Panc1 (cell line): Measurements from ENCODE around the gene SYPL2. TPM values are rescaled to one million over a fixed set of nuclear protein-coding genes. Genes with fewer than 3 reads are reported as not detected.

Source experiments
- ATAC-seq: fragments of 200-7000 bp; cut with Tn5 transposase; 2 replicates; pipeline ENCODE4 v1.9.1; 2020; ENCODE audit warnings: mild to moderate bottlenecking, moderate library complexity
- BruUV-seq: library from RNA; stranded (reverse); fragments of 400-500 nt; replicated peaks from 2 replicates; lab custom pipeline; 2021; lab: Mats Ljungman, UMichigan
- CTCF ChIA-PET: fragments of 300-600 bp; sonication (Branson Sonifier 250); formaldehyde crosslinking; loops from one replicate; lab custom pipeline; 2022; ENCODE audit warnings: antibody characterized with exemption; lab: Charles Lee
- POLR2A ChIA-PET: fragments of 300-600 bp; sonication (Branson Sonifier 250); formaldehyde crosslinking; loops from one replicate; lab custom pipeline; 2022; ENCODE audit warnings: antibody characterized with exemption; lab: Charles Lee
- DNase-seq: peaks from one replicate; pipeline ENCODE4 v3.0.0-alpha.2; 2010; ENCODE audit warnings: low read depth, low spot score
- H3K27ac ChIP-seq: 2 replicates; pipeline ENCODE4 v1.5.1; 2011; ENCODE audit warnings: mild to moderate bottlenecking, low read length, inconsistent platforms
- H3K27me3 ChIP-seq: fragments of 200-500 bp; sonication (Bioruptor generic); 2 replicates; pipeline ENCODE4 v1.6.0; 2014; ENCODE audit warnings: low read length, inconsistent platforms; ENCODE audit not compliant: control insufficient read depth, insufficient read depth
- H3K36me3 ChIP-seq: fragments of 200-500 bp; sonication (Bioruptor generic); 2 replicates; pipeline ENCODE4 v1.5.1; 2014; ENCODE audit warnings: inconsistent platforms, mild to moderate bottlenecking, low read length, moderate library complexity; ENCODE audit not compliant: control insufficient read depth, insufficient read depth
- H3K4me1 ChIP-seq: 2 replicates; pipeline ENCODE4 v1.5.1; 2011; ENCODE audit warnings: inconsistent platforms, mild to moderate bottlenecking, low read length, moderate library complexity; ENCODE audit not compliant: control insufficient read depth, insufficient read depth
- H3K4me3 ChIP-seq, 2 experiments: 2 replicates each; pipeline ENCODE4 v1.5.1; 2011 to 2012; ENCODE audit warnings: low read depth in 2 of 2, low read length in 2 of 2, mild to moderate bottlenecking in 2 of 2, inconsistent platforms in 1 of 2, moderate library complexity in 1 of 2
- H3K9me3 ChIP-seq: fragments of 200-500 bp; sonication (Bioruptor generic); 2 replicates; pipeline ENCODE4 v1.5.1; 2014; ENCODE audit warnings: low read depth, mild to moderate bottlenecking, inconsistent platforms, low read length, moderate library complexity; ENCODE audit not compliant: control insufficient read depth, insufficient read depth
- CTCF ChIP-seq: fragments of 450-650 bp; IDR thresholded peaks from 2 replicates; pipeline ENCODE4 v1.5.1; 2017; ENCODE audit warnings: mild to moderate bottlenecking
- POLR2AphosphoS5 ChIP-seq: IDR thresholded peaks from 2 replicates; pipeline ENCODE4 v1.6.1; 2012; ENCODE audit warnings: mild to moderate bottlenecking, low read depth, low read length, moderate library complexity
- REST ChIP-seq, 2 experiments: IDR thresholded peaks; 2 replicates each; pipeline ENCODE4 v1.6.1; 2011 to 2012; ENCODE audit warnings: low read depth in 2 of 2, control low read depth in 1 of 2, low read length in 1 of 2, mild to moderate bottlenecking in 1 of 2, moderate library complexity in 1 of 2; ENCODE audit not compliant: insufficient read depth in 1 of 2
- SIN3A ChIP-seq: IDR thresholded peaks from 2 replicates; pipeline ENCODE4 v1.6.1; 2012; ENCODE audit warnings: low read depth, mild to moderate bottlenecking, low read length, moderate library complexity, borderline replicate concordance; ENCODE audit not compliant: insufficient read depth
- TCF7L2 ChIP-seq: IDR thresholded peaks from 2 replicates; pipeline ENCODE4 v1.6.1; 2011; ENCODE audit warnings: mild to moderate bottlenecking, low read depth, low read length, inconsistent platforms
- in situ Hi-C: cut with HindIII; loops from 2 replicates; pipeline ENCODE4 v1.10.0; 2016; ENCODE audit warnings: low sequenced_read_pairs, low pct_unique_long_range_greater_than_20kb
- intact Hi-C: fragments of 100-400 bp; cut with micrococcal nuclease; formaldehyde crosslinking; loops from one replicate; pipeline ENCODE4 v1.10.0; 2022; ENCODE audit not compliant: unreplicated experiment
- total RNA-seq: library from RNA; stranded (reverse); gene quantifications from one replicate; pipeline ENCODE4 v1.2.1, GENCODE V29; 2021; ENCODE audit not compliant: unreplicated experiment

Gene SYPL2
- total RNA-seq, 1 experiment from 2014 or later = 0.74 TPM

- Histone ChIP-seq H3K27me3 (no peaks in the 10 kb centered on the region), H3K36me3 (no peaks in the 10 kb centered on the region), H3K4me1 (no peaks in the 10 kb centered on the region), H3K9me3 (no peaks in the 10 kb centered on the region), H3K4me3 (no peak overlapping the region), H3K27ac (no peak overlapping the region)
- no peak for TF ChIP-seq SIN3A
- no peak for TF ChIP-seq REST (IDR thresholded peaks at IDR 0.05; ENCODE audit: insufficient read depth in 1 of 2, low read depth in 2 of 2, low read length in 1 of 2)
- no peak for TF ChIP-seq CTCF
- DNase-seq = no peak
- in situ Hi-C loops (no loop called here), intact Hi-C loops (no loop called here)
- CTCF ChIA-PET = interaction anchor here (0.6 kb wide), 1 partner anchor 10 kb away, joined by 3 read pairs; the partner anchor contains the start of gene CYB561D1
- no peak for ATAC-seq
- BruUV-seq = no TSS peak
- POLR2A ChIA-PET = no interaction called here
Observed at GRCh38 chr1:109503935-109504334, 37.6 kb downstream of the SYPL2 start.

- Histone ChIP-seq H3K27me3 (no peaks in the 10 kb centered on the region), H3K4me1 (no peaks in the 10 kb centered on the region), H3K9me3 (no peaks in the 10 kb centered on the region), H3K36me3 (no peaks in the 10 kb centered on the region), H3K4me3 (no peak overlapping the region), H3K27ac (no peak overlapping the region)
- ATAC-seq = no peak
- POLR2A ChIA-PET = interaction anchor here (0.6 to 0.7 kb wide), 2 partner anchors 11 to 12 kb away, joined by 4 read pairs; no protein-coding TSS in a partner anchor
- CTCF ChIA-PET = no interaction called here
- TF ChIP-seq CTCF = no peak
- TF ChIP-seq TCF7L2 = no peak
- TF ChIP-seq SIN3A = no peak
- no peak for TF ChIP-seq REST (IDR thresholded peaks at IDR 0.05; ENCODE audit: insufficient read depth in 1 of 2, low read depth in 2 of 2, low read length in 1 of 2)
- TF ChIP-seq POLR2AphosphoS5 = no peak
- intact Hi-C loops (no loop called here), in situ Hi-C loops (no loop called here)
- BruUV-seq = no TSS peak
- no peak for DNase-seq
Observed at GRCh38 chr1:109504974-109505373, 38.6 kb downstream of the SYPL2 start.
